ENCODE measurements around the gene BCL7C.

DNA sequence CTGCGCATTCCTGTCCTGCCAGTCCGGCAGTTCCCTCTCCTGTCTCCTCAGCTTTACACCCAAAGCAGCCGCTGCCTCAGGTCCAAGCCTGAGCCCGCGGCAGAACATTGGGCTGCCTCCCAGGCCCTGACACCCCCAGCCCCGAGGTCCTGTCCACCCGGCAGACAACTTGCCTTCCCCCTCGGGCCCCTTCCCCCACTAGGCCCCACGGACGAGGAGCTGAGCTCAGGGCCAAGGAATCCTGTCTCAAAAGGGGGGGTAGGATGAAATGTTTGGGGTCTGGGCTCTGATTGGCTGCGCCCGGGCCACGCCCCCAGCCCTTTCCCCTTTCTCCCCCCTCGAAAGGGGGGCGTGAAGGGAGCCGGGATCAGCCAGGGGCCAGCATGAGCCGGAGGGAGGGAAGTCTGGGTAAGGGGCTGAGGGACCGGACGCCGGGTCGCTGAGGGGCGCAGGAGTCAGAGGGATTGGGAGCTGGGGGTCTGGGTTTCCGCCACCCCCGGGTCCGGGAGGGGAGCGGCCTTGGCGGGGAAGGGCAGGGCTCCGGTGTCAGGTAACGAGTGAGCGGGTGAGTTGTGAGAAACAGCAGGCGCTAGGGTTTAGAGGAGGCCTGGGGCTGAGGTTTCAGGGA lies 2.5 kb upstream of the BCL7C start, which contains the start of gene CTF1:
- TF ChIP-seq RCOR1 (conservative IDR thresholded peaks at IDR 0.05; ENCODE audit: low read depth, low read length) (no peak), POLR2A (IDR thresholded peaks at IDR 0.05; ENCODE audit: low read depth, low read length) (no peak), SUZ12 (IDR thresholded peaks at IDR 0.05; ENCODE audit: unreplicated experiment) (no peak), MXI1 (IDR thresholded peaks at IDR 0.05; ENCODE audit: low read depth, low read length) (no peak)

Data from GM12878 (cell line).